HG02763 (cell line): ENCODE results near the gene ACADL.

ENCODE experiments used
- ATAC-seq: cut with Tn5 transposase; IDR thresholded peaks from one replicate; pipeline ENCODE4 v1.9.1; 2021; ENCODE audit warnings: mild to moderate bottlenecking, moderate library complexity; ENCODE audit not compliant: unreplicated experiment

The ACADL gene

DNA sequence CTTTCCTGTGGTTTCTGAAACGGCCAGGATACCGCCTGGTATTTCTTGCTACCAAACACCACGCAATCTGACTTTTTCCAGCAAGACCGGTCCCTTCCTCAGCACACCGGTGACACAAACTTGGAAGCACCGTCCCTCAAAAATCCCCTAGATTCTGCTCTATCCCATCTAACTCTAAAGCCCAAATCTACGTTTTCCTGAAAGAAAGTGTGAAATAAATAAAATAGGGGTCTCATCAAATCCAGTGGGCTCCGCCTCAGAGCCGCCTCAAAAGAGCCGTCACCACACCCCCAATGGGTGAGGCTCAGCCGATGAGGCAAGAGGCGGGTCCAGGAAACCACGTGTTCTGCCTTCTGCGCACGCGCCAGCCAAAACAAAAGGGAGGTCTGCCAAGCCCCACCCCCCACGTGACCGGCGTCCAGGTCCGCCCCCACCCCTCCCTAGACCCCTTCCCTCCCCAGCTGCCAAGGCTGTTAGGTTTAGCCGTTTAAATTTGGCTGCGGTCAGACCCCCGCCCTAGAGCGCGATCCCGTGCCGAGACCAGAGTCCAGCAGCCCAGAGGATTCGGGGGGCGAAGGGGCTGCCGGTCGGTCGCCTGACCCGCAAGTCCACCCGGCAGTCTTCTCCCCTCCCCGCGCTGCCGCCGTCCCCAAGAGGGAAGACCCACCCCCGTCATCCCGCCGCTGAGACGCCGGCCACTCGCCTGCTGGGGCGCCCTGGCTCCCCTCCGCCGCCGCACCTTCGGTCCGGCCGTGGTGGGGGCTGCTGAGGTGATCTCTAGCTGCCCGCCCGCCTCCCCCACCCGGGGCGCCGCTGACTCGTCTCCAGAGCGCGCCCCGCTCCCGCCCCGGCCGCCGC, 54.6 kb downstream of the ACADL start:
- peak; percentile 65 for ATAC-seq

DNA sequence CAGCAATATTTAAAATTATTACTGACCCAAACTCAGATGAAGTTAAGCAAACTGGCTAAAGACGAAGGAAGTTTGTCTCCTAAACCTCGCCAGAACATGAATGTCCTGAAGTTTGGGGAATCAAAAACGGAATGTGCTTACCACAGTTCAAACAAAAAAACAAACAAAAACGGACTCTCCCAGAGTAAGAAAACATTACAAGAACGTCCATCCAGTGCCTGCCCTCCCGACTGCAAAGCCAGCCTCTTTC, 55.1 kb downstream of the ACADL start:
- ATAC-seq: no peak

DNA sequence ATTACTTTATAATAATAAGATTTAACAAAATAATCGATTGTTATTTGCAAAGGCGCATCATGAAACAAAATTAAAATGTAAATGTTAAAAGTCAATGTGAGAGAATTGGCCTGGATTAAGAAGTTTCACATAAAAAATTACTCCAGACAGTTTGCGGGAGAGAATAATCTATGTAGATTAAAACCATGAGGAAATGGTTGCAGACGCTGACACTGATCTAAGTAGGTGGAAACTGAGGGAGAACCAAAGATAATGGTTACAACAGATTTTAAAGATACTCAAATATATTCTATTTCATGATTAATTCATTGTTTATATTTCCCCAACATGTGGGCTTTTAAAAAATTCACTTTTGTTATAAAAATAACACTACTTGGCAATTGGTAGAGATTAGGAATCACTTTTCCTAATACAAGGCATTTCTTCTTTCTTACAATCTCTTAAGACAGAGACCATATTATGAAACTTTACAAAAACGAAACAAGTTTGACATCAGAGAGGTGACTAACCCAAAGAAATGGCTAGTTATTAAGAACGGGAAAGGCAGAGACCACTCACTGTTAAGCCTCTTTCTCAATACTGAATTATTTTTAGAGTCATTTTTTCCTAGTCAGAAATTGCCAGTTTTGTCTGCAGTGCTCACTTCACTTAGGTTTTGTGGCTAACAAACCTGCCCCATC, 55.6 kb downstream of the ACADL start:
- ATAC-seq: peak; percentile 11

DNA sequence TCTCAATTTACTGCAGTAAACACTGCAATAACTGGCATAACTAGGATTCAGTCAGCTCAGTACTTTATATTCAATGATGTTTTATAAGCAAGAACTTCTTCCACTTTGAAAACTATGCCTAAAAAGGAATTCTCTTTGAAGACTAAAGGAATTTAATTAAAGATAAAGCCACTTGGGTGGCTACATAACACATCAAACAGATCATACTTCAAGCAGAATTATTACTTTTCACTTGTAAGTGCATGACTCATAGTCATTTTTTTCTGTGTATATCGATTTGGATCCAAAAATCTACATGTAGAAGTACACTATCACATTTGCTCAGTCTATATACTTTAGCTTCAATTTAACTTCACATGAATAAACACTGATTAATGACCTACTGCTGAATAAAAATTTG, 58.0 kb downstream of the ACADL start:
- ATAC-seq: no peak

DNA sequence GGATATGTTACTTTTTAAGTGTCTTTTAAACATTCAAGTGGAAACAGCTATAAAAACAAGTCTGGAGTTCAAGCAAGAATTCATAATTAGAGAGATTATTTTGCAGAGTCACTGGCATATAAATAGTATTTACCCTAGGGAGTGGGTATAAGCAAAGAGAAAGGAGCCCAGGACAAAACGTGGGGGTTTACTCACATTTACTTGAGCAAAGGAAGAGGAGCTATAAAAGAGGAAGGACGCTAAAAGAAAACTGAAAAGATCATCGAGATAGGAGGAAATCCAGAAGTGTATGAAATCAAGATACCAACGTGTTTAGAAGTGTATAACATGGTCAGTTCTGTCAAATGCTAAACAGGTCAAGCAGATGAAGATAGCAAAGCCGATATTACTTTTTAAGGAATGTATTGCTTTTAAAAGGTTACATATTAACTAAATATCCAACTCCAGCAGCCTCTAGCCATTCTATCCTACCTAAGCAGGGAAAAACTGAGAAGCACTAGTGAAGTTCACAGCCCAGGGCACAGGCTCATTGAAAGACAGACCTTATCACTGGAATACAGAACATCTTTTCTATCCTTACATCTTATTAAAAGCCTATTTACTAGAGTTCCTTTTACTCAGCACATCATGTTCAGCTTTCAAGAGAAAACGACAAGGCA, 62.7 kb downstream of the ACADL start:
- ATAC-seq: no peak

DNA sequence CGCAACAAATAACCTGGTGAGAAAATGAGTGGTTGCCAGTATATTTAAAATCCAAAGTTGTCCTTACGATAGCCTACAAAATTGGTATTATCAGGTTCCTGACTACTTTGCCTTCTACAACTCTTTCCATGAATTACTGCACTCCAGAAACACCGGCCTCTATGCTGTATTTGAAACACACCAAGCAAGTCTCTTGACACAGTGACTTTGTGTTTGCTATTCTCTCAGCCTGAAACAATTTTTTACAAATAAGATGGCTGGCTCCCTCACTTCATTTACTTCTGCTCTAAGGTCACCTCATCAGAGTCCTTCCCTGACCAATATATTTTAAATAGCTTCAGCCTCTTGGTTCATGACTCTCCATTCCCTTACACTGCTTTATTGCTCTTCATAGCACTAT, 66.2 kb downstream of the ACADL start:
- ATAC-seq: no peak

DNA sequence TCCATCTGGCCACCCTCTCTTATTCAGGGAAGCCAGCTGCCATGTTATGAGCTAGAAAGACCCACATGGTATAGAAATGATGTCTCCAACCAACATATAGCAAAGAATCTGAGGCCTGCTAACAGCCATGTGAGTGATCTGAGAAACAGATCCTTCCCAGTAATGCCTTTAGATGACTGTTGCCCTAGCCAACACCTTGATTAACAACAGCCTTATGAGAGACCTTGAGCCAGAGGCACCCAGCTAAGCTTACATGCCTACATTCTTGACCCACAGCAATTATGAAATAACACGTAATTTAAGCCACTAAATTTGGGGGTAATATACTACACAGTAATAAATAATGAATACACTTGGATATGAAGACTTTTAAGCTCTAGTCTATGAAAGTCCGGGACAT, 67.0 kb downstream of the ACADL start:
- no peak for ATAC-seq

DNA sequence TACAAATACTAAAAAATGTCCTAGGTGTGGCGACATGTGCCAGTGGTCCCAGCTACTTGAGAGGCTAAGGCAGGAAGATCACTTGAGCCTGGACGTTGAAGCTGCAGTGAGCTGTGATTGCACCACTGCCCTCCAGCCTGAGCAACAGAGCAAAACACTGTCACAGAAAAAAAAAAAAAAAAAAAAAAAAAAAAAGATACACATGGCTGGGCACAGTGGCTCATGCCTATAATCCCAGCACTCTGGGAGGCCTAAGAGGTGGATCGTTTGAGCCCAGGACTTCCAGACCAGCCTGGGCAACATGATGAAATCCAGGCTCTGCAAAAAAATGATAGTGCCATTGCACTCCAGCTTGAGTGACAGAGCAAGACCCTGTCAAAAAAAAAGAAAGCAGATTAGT, 67.7 kb downstream of the ACADL start:
- ATAC-seq: no peak

DNA sequence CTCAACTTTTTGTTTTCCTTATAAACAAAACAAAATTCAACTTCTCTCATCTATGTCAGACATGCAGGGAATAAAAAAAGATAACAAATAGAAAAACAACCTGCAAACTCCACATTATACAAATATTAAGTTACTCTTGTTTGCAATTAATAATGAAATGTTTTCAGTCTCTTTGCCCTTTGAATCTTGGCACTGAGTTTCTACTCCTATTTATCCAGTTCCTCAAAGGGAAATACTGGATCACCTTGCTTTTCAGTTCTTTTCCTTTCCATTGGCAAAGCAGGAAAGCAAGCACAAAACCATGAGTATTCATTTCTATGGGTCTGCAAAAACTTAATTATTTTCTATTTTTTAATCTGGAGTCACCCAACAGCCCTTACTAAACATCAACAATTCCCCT, 77.6 kb downstream of the ACADL start:
- ATAC-seq: no peak
